GM12878 (cell line): ENCODE measurements around the gene USP5. TPM values are rescaled to one million over a fixed set of nuclear protein-coding genes. Genes with fewer than 3 reads are reported as not detected.

Experiments used
- ATAC-seq: fragments of 200-7000 bp; cut with Tn5 transposase; 3 replicates; pipeline ENCODE4 v1.9.1; 2020; ENCODE audit warnings: mild to moderate bottlenecking, moderate library complexity
- BruUV-seq: library from RNA; stranded (reverse); fragments of 400-500 nt; replicated peaks from 2 replicates; lab custom pipeline; 2021; lab: Mats Ljungman, UMichigan
- CTCF ChIA-PET: fragments of 300-600 bp; sonication (Branson Sonifier 250); formaldehyde crosslinking; extraction: SDS; loops from one replicate; lab custom pipeline; 2021; ENCODE audit warnings: inconsistent platforms; lab: Yijun Ruan, JAX
- POLR2A ChIA-PET: fragments of 350-600 bp; formaldehyde crosslinking; extraction: SDS; loops from one replicate; lab custom pipeline; 2021; ENCODE audit warnings: inconsistent platforms; lab: Charles Lee
- RAD21 ChIA-PET: fragments of 300-600 bp; sonication (Branson Sonifier 250); formaldehyde crosslinking; loops from one replicate; lab custom pipeline; 2023; ENCODE audit warnings: antibody characterized with exemption; ENCODE audit not compliant: unreplicated experiment; lab: Charles Lee
- SMC1A ChIA-PET: fragments of 300-600 bp; sonication (Branson Sonifier 250); formaldehyde crosslinking; loops from one replicate; lab custom pipeline; 2023; ENCODE audit not compliant: unreplicated experiment, uncharacterized antibody; lab: Charles Lee
- DNase-seq: peaks from one replicate; pipeline ENCODE4 v3.0.0-alpha.2; 2011; ENCODE audit warnings: low read depth, low spot score
- FAIRE-seq: peaks from 3 replicates; lab custom pipeline; 2011; peaks lifted over from hg19 to GRCh38; lab: Jason Lieb, UNC
- H2AFZ ChIP-seq: 2 replicates; pipeline ENCODE4 v1.6.0; 2011; ENCODE audit warnings: low read depth, low read length, control low read depth; ENCODE audit not compliant: control insufficient read depth
- H3K27ac ChIP-seq: 2 replicates; pipeline ENCODE4 v1.5.1; 2011; ENCODE audit warnings: control low read depth; ENCODE audit not compliant: control insufficient read depth, insufficient read depth
- H3K27me3 ChIP-seq, 2 experiments: replicated peaks in 1 of 2; 2 replicates each; pipeline versions ENCODE4 v1.6.0 to v1.6.1; 2011; ENCODE audit warnings: low read length in 1 of 2; ENCODE audit not compliant: control insufficient read depth in 2 of 2, insufficient read depth in 2 of 2
- H3K36me3 ChIP-seq, 2 experiments: 2 replicates each; pipeline ENCODE4 v1.5.1; 2011; ENCODE audit warnings: low read length in 1 of 2; ENCODE audit not compliant: control insufficient read depth in 2 of 2, insufficient read depth in 2 of 2
- H3K4me1 ChIP-seq: 2 replicates; pipeline ENCODE4 v1.6.1; 2011; ENCODE audit warnings: mild to moderate bottlenecking, low read length, moderate library complexity, mixed read lengths; ENCODE audit not compliant: control insufficient read depth, insufficient read depth
- H3K4me2 ChIP-seq: 2 replicates; pipeline ENCODE4 v1.6.0; 2011; ENCODE audit warnings: control low read depth; ENCODE audit not compliant: control insufficient read depth, insufficient read depth
- H3K4me3 ChIP-seq: fragments of 200-600 bp; sonication (generic); 2 replicates; pipeline ENCODE4 v1.5.1; 2016
- H3K79me2 ChIP-seq: 2 replicates; pipeline ENCODE4 v1.6.0; 2011; ENCODE audit warnings: low read length; ENCODE audit not compliant: control insufficient read depth, insufficient read depth
- H3K9ac ChIP-seq: 2 replicates; pipeline ENCODE4 v1.8.0; 2011; ENCODE audit warnings: low read length, control low read depth, mixed read lengths; ENCODE audit not compliant: control insufficient read depth, insufficient read depth
- H3K9me3 ChIP-seq: replicated peaks from 3 replicates; pipeline ENCODE4 v1.5.1; 2011; ENCODE audit warnings: mild to moderate bottlenecking, low read length; ENCODE audit not compliant: control insufficient read depth, insufficient read depth
- H4K20me1 ChIP-seq: 2 replicates; pipeline ENCODE4 v1.6.0; 2011; ENCODE audit not compliant: control insufficient read depth, insufficient read depth
- CEBPZ ChIP-seq: fragments of 150-350 bp; IDR thresholded peaks from 2 replicates; pipeline ENCODE4 v1.6.1; 2016; ENCODE audit warnings: low read depth, low read length
- FOXM1 ChIP-seq: IDR thresholded peaks from 2 replicates; pipeline ENCODE4 v1.6.1; 2012; ENCODE audit warnings: low read depth, mild to moderate bottlenecking, inconsistent platforms, low read length, moderate library complexity
- IKZF1 ChIP-seq: fragments of 450-650 bp; conservative IDR thresholded peaks from 2 replicates; pipeline ENCODE4 v1.6.1; 2017; ENCODE audit warnings: antibody characterized with exemption, mild to moderate bottlenecking
- RB1 ChIP-seq: fragments of 450-650 bp; formaldehyde crosslinking; IDR thresholded peaks from 2 replicates; pipeline ENCODE4 v1.6.1; 2017; ENCODE audit warnings: mild to moderate bottlenecking, borderline replicate concordance
- SIX5 ChIP-seq: IDR thresholded peaks from 2 replicates; pipeline ENCODE4 v1.6.1; 2011; ENCODE audit warnings: mild to moderate bottlenecking, low read depth, low read length, moderate library complexity; ENCODE audit not compliant: severe bottlenecking
- ZBTB11 ChIP-seq: fragments of 450-650 bp; formaldehyde crosslinking; IDR thresholded peaks from 2 replicates; pipeline ENCODE4 v1.5.0; 2022; ENCODE audit warnings: mild to moderate bottlenecking, missing genetic modification characterization
- ZNF592 ChIP-seq: fragments of 450-650 bp; IDR thresholded peaks from 2 replicates; pipeline ENCODE4 v1.6.1; 2017; ENCODE audit warnings: mild to moderate bottlenecking, moderate library complexity
- WGBS: methylation state at CpG from one replicate; pipeline ENCODE4 v1.1.6; 2016; ENCODE audit warnings: low lambda C conversion rate; ENCODE audit not compliant: insufficient replicate concordance, insufficient coverage; ENCODE audit errors: missing lambda C conversion rate; 5-methylcytosine and 5-hydroxymethylcytosine counted together
- in situ Hi-C: fragments of 300-500 bp; cut with MboI; formaldehyde crosslinking; loops from 9 replicates; pipeline ENCODE4 v1.14.3; 2018; ENCODE audit warnings: mixed read lengths
- intact Hi-C: fragments of 100-400 bp; cut with micrococcal nuclease; formaldehyde crosslinking; loops from one replicate; pipeline ENCODE4 v1.14.2; 2022; ENCODE audit not compliant: unreplicated experiment
- polyA plus RNA-seq, 11 experiments: library from polyadenylated mRNA; depleted of rRNA in 4 of 11; unstranded in 6 of 11; stranded (reverse) in 5 of 11; fragments of >200 nt; fragmentation: Nextera tagmentation in 4 of 11; fragmentation: Illumina TruSeq in 1 of 11; extraction: Ambion mirVana in 4 of 11; extraction: Trizol in 1 of 11; gene quantifications; 1 replicate in 1 of 11; 2 replicates in 10 of 11; pipeline versions ENCODE4 v1.2.1 to v1.2.3, GENCODE V29; 2011 to 2016; ENCODE audit warnings: inconsistent platforms in 2 of 11, missing spikeins in 2 of 11, low read depth in 1 of 11
- total RNA-seq, 4 experiments: library from RNA; depleted of rRNA in 3 of 4; stranded (reverse); fragments of >200 nt in 3 of 4; fragmentation: Illumina TruSeq in 1 of 4; extraction: Trizol in 1 of 4; gene quantifications; 2 replicates each; pipeline versions ENCODE4 v1.2.1 to v1.2.3, GENCODE V29; 2013 to 2021

USP5 gene
- total and polyA plus RNA-seq, 10 of the 15 experiments (the other 5 are each of a cell fraction or from before 2014, with no cell fraction given) = 2.5 to 124 (median 74.6) TPM

- TF ChIP-seq CEBPZ (no peak), RB1 (no peak)
Measured at GRCh38 chr12:6909421-6910145, 57.6 kb downstream of the USP5 start (continued).

- H3K9ac ChIP-seq = no peak overlapping the region
- SMC1A ChIA-PET = interaction anchor here (0.7 to 3.1 kb wide), 3 partner anchors 10 to 21 kb away, joined by 3 to 16 read pairs (median 3); no protein-coding TSS in a partner anchor
- H3K4me3 ChIP-seq = no peak overlapping the region
- intact Hi-C loops (no loop called here), in situ Hi-C loops (no loop called here)
- ATAC-seq (no peak), DNase-seq (no peak), FAIRE-seq (no peak)
- CTCF ChIA-PET = interaction anchor here (0.6 to 4.6 kb wide), 8 partner anchors 10 to 197 kb away, joined by 3 to 20 read pairs (median 5); partner anchors contain the start of genes C1RL and SPSB2
- no peak overlapping the region for H3K4me2 ChIP-seq
- POLR2A ChIA-PET = interaction anchor here (0.7 to 3.0 kb wide), 7 partner anchors 10 to 63 kb away, joined by 3 to 14 read pairs (median 4); partner anchors contain the start of gene SPSB2
- RAD21 ChIA-PET = interaction anchor here (1.9 kb wide), 1 partner anchor 21 kb away, joined by 7 read pairs; no protein-coding TSS in a partner anchor
- WGBS = 92% methylated on average over 15 of the region's 15 CpGs
- no peak overlapping the region for H3K27ac ChIP-seq
- H2AFZ ChIP-seq = no peak overlapping the region
- H3K9me3 ChIP-seq = no peaks in the 10 kb centered on the region
- peaks cover 23% of the 10 kb centered on the region for H3K79me2 ChIP-seq
- H3K36me3 ChIP-seq = peaks cover 2 to 6% of the 10 kb centered on the region in 2 experiments; a peak in 2 of 4 replicates
- BruUV-seq = no TSS peak
- no peaks in the 10 kb centered on the region for H4K20me1 ChIP-seq
- no peaks in the 10 kb centered on the region for H3K27me3 ChIP-seq
- peaks cover 7% of the 10 kb centered on the region; the same call in 1 of the 2 replicates for H3K4me1 ChIP-seq
- no peak for TF ChIP-seq FOXM1
- no peak for TF ChIP-seq SIX5
- TF ChIP-seq IKZF1 = no peak
- TF ChIP-seq ZNF592 = no peak
- TF ChIP-seq ZBTB11 (CRISPR knock-in tag) = no peak
Measured at GRCh38 chr12:6912164-6912935, 60.4 kb downstream of the USP5 start.
